CD4-positive, alpha-beta T cell treated with Interleukin-4 for 1 hour (primary cell): Measurements from ENCODE around the gene DGKG.

Experiments used
- DNase-seq, 2 donors: peaks; one replicate each; pipeline ENCODE4 v3.0.0-alpha.2; 2020 to 2022

DGKG gene

GRCh38 chr3:186268616-186269448 lies 93.2 kb downstream of the DGKG start:
- no peak for DNase-seq

- DNase-seq: no peak
Measured at GRCh38 chr3:186267758-186268157, 94.3 kb downstream of the DGKG start.

DNA sequence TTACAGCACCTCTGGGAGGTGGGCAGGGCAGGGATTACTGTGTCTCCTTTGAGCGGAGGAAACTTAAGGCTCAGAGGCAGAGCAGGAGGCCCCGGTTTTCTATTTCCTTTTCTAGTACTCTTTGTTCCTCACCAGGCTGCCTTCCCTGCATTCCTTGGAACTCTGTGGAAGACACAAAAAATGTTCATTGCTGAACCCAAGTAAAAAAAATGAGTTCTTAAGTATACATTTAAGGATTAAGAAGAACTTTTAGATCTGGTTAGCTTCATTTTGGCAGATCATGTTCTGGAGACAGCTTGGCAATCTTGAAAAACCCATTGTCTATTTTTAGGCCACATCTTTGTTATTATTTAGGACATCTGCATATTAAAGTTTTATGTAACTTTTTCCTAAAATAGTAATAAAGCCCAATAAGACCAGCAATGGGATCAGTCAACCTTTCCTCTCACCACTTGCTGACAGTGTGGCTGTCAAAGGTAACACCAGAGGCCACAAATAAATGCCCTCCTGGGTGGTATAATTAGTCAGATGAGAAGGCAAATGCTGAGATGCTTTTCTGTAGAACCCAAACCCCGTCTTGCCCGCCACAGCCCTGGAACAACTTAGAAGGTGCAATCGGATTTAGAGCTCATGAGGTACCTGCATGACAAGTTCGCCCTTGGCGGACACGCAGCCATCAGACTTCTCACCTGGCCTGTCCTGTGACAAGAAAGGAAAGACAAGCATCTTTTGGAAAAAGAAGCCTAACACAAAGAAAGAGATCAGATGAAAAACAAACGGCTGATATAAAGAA lies 97.2 kb downstream of the DGKG start:
- DNase-seq: no peak

DNA sequence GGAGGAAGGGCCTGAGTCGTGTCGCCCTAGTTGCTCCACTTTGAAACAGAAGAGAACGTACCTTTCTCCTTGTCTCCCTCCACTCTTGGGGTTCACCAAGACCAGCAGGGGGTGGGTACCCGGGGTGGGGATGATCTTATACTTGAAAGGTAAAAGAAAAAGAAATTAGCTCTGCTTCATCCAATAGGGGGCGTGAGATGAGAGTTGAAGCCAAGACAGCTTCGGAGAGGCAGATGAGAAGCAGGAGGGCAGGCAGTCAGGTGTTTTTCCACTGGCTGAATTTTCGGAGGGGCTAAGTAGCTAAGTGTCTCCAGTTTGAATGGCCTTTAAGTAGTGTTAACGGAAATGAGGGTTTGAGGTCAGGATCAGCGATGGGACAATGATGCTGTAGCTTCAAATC lies 100.4 kb downstream of the DGKG start:
- DNase-seq: no peak

DNA sequence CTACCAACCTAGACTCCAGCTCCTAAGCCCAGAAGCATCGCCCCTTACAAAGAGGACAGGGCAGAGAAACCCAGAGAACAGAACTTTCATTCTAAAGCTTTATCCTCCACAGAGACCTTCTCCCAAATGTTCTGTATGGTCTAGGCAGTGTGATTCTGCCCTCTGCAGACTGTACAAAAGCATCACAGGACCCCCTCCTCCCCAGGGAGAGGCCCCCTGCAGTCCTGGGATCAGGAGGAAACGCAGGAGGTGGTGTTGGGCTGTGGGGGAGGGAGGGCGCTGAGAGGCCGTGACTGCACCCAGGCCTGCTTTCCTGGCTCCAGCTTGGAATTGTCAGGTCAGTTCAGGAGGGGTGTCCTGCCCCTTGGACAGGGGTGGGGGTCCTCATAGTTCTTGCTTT lies 101.3 kb downstream of the DGKG start:
- no peak for DNase-seq

GRCh38 chr3:186259612-186260383 lies 102.2 kb downstream of the DGKG start:
- peak; percentile 68 to 70 for DNase-seq

DNA sequence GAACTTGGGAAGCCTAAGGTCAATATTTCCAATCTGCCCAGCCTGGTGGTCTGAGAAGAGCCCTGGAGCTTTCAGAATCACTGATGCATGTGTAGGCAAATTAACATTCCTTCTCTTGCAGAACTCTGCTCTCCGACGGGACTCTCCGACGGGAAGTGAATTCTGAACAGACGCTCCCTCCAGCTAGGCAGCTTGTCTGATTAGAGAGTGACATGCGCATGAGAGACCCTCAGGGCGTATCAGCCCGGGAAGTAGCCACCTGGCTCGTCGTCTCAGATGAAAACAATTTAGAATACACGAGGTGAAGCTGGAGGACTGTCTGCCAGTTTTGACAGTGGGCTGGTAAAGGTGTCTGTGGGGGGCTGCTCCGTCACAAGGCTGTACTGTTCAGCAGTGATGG lies 103.1 kb downstream of the DGKG start:
- DNase-seq: no peak

- no peak for DNase-seq
Measured at GRCh38 chr3:186257866-186258265, 104.2 kb downstream of the DGKG start.

- peak in 1 of 2 donors; percentile 57 for DNase-seq
Measured at GRCh38 chr3:186255703-186256331, 106.2 kb downstream of the DGKG start.

DNA sequence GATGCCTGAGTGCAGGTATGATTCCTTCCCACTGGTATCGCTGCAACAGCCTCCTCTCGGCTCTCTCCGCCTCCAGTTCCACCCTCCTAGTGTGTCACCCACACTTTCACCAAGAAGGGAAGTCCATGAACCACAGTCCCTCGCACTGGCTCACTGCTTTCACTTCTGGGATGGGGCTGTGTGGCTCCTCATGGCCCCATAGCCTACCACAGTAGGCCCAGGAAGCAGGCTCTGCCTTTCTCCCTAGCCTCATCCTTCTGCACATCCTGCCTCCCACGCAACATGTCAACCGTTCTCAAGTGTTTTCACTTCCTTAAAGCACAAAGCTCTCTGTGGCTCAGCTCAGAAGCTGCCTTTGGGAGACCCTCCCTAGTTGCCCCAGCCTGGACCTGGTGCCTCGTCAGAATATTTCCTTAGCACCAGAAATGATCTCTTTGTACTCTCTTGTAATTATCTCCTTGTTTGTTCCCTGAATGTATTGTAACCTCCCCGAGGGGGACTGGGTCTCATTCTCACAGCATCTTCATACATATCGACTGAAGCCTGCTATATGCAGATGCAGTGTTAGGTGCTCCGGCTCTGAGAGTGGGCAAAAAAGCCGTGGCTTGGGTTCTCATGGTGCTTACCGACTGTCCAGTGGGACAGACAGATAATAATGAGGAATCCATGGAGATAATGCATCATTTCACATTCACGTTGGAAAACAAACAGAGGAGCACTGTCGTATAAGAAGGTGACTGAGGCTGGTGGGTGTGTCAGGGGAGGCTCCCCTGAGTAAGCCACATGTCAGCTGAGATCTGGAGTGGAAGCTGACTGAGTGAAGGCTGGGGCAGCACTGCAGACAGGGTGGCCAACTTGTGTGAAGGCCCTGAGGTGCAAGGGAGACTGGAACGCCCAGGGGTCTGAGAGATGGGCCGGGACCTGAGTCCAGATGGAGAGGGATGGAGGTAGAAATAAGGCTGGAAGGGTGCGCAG lies 107.1 kb downstream of the DGKG start:
- peak; percentile 6 to 50 for DNase-seq

GRCh38 chr3:186251948-186252619 lies 110.0 kb downstream of the DGKG start:
- no peak for DNase-seq

- no peak for DNase-seq
Measured at GRCh38 chr3:186248850-186249249, 113.2 kb downstream of the DGKG start.

DNA sequence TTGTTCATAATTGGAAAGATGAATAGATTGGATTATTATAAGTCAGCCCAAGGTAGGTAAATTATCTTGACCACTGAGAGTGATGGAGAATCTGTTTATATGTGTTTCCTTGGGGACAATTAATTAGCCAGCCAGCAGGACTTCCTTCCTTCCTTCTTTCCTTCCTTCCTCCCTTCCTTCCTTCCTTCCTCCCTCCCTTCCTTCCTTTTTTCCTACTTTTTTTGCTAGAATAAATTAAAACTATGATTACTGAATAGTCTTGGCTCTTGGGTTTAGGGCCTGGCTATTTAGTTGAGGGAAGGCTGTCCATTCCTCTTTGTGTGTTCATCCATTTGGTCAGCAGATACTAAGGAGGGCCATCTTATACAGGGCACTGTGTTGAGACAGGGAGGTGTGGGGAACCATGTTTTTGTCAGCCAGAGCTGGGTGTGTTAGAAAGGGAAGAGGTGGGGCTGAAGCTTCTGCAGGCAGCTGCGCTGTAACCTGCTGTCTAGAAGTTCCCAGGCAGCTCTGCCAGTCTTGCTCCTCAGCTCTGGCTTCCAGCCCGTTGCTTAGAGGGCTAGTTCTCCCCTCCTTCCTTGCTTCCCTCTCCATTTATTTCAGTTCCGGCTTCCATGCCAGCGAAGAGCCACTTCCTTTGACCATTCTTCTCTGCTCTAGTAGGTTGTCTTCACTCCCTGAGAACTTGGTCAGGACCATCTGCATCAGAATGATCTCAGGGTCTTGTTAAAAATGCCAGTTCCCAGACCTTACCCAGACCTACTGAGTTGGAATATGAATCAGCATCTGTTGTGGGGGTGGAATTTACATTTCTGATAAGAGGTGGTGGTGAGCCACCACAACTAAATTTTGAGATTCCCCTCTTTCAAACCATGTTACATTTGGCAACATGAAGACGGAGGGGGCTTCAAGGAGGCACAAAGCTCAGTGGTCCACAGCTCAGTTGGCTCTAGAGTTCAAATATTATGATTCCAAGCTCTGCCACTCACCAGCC lies 113.9 kb downstream of the DGKG start:
- no peak for DNase-seq

- no peak for DNase-seq
Measured at GRCh38 chr3:186246941-186247340, 115.1 kb downstream of the DGKG start.

GRCh38 chr3:186244016-186244415 lies 118.0 kb downstream of the DGKG start:
- no peak for DNase-seq

GRCh38 chr3:186241910-186242821 lies 119.9 kb downstream of the DGKG start:
- DNase-seq: peak; percentile 37 to 42

GRCh38 chr3:186239321-186239720 lies 122.7 kb downstream of the DGKG start:
- no peak for DNase-seq

DNA sequence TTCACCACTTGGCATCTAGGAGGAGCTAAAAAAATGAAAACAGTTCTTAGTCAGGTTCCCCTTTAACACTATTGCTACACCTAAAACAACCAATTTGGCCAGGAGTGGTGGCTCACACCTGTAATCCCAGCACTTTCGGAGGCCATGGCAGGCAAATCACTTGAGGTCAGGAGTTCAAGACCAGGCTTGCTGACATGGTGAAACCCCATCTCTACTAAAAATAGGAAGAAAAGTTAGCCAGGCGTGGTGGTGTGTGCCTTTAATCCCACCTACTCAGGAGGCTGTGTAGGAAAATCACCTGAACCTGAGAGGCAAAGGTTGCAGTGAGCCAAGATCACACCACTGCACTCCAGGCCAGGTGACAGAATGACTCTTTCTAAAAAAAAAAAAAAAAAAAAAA lies 124.1 kb downstream of the DGKG start:
- DNase-seq: no peak
